Brain microvascular endothelial cell (primary cell): ENCODE measurements around the gene SST.

Experiments used
- DNase-seq: peaks from one replicate; pipeline ENCODE4 v3.0.0-alpha.2; 2020
- H3K27ac ChIP-seq: fragments of 250-450 bp; sonication (Bioruptor Pico); 2 replicates; pipeline ENCODE4 v1.5.1; 2020; ENCODE audit warnings: mild to moderate bottlenecking, moderate library complexity
- H3K27me3 ChIP-seq: fragments of 250-450 bp; sonication (Bioruptor Pico); replicated peaks from 2 replicates; pipeline ENCODE4 v1.5.1; 2020; ENCODE audit warnings: mild to moderate bottlenecking
- H3K36me3 ChIP-seq: fragments of 250-450 bp; sonication (Bioruptor Pico); replicated peaks from 2 replicates; pipeline ENCODE4 v1.5.1; 2020; ENCODE audit warnings: mild to moderate bottlenecking
- H3K4me3 ChIP-seq: 2 replicates; pipeline ENCODE4 v1.5.1; 2011; ENCODE audit warnings: low read depth, mild to moderate bottlenecking, control low read depth, low read length, moderate library complexity
- in situ Hi-C: cut with HindIII; loops from 2 replicates; pipeline ENCODE4 v1.10.0; 2017; ENCODE audit warnings: low sequenced_read_pairs, low pct_ligation_motif_present
- TF ChIP-seq, protein P1 (sequence below): IDR thresholded peaks from 2 replicates; pipeline ENCODE4 v1.5.1; 2011; ENCODE audit warnings: low read depth, mild to moderate bottlenecking, moderate library complexity, low read length, control low read depth, inconsistent platforms; ENCODE audit errors: missing control alignments

The SST gene

DNA sequence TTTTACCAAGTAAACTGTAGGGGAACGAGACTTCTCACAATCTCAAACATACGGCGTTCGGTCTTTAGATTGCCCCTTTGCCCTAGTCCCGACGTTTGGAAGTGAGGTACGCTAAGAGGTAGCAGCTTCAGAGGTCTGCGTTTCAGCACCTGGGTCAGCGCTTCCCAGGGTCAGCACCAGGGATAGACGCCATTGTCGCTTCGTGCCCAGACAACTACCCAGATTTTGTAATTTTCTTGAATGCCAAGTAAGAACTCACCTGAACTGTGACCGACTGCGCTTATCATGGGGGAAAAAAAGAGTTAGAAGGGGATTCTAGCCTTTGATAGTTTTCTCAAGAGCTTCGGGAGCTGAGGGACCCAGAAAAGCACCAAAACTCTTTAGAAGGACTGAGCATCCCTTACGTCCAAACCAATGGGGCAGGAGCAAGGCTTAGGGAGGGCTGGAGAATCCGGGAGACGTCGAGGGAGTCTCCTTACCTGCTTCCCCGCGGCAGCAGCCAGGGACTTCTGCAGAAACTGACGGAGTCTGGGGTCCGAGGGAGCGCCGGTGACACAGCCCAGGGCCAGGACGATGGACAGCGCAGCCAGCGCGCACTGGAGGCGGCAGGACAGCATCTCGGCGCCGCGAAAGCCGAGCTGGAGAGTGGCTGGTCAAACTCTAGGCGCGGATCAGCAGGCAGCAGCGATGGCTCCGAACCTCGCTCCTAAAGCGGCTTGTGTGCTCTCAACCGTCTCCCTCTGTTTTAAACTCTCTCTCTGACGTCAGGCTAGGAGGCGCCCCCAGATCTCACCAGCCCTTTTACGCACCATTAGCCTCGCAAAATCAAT is at the start of gene SST:
Gene SST, minus strand, starts transcription at position 720 of the 830 bp plus-strand sequence. Its CDS starts 103 bp downstream, at position 617.
- TF ChIP-seq, protein P1, sequence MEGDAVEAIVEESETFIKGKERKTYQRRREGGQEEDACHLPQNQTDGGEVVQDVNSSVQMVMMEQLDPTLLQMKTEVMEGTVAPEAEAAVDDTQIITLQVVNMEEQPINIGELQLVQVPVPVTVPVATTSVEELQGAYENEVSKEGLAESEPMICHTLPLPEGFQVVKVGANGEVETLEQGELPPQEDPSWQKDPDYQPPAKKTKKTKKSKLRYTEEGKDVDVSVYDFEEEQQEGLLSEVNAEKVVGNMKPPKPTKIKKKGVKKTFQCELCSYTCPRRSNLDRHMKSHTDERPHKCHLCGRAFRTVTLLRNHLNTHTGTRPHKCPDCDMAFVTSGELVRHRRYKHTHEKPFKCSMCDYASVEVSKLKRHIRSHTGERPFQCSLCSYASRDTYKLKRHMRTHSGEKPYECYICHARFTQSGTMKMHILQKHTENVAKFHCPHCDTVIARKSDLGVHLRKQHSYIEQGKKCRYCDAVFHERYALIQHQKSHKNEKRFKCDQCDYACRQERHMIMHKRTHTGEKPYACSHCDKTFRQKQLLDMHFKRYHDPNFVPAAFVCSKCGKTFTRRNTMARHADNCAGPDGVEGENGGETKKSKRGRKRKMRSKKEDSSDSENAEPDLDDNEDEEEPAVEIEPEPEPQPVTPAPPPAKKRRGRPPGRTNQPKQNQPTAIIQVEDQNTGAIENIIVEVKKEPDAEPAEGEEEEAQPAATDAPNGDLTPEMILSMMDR: no peak
- peak; percentile 52 for DNase-seq
- Histone ChIP-seq H3K36me3 (no peaks in the 10 kb centered on the region), H3K27me3 (peaks cover 2% of the 10 kb centered on the region), H3K27ac (no peak within 1 kb of the TSS), H3K4me3 (no peak within 1 kb of the TSS)
- in situ Hi-C loops: loop anchor here (10.0 kb wide), 1 partner anchor 355 kb away; no protein-coding TSS in a partner anchor

DNA sequence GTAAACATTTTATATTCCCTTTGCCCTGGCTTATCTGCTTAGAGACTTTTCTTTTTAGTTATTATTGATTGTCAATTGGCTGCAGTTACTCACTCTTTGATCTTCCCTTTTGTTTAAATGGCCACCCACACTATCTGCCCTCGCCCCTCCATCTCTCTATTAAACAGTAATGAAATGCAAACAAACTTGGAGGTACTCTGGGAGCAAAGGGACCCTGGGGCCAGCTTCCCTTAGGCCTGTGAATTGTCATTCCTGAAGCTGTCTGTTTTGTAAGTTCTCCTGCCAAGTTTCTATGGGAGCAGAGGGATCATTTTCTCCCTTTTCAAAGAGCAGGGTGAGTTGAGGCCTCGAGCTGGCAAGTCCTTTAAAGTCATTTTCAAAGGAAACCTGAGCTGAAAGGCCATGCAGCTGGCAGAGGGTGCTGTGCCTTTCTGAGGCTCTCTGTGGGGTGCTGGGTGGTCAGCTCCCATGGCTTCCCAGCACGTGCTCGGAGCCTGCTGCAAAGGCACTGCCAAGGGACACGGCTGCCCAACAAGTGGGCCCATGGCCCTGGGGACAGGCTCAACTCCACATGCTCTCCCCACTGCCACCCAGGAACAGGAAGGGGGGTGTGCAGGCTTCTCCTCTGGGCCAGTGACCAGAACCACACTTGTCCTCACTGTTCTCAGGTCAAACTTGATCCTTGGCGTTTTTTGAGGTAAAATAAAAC is 49.6 kb upstream of the SST start:
- Histone ChIP-seq H3K4me3 (no peak overlapping the region), H3K27me3 (no peaks in the 10 kb centered on the region), H3K36me3 (peaks cover 35% of the 10 kb centered on the region), H3K27ac (no peak overlapping the region)
- no peak for DNase-seq
- in situ Hi-C loops: no loop called here
- TF ChIP-seq, protein P1: no peak

DNA sequence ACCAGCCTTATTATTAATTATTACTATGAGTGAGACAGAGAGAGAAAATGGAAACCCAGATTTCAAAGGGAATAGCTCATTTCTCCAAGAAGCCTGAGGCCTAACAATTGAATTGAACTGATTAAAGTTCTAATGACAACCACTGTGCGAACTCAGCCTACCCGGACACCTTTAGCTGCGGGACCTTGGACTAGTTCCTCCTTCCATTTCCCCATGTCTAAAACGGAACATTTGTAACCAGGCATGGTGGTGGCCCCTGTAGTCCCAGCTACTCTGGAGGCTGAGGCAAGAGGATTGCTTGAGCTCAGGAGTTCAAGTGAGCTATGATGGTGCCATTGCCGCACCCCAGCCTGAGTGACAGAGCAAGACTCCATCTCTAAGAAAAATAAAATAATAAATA is 48.6 kb upstream of the SST start:
- TF ChIP-seq, protein P1: no peak
- in situ Hi-C loops: no loop called here

DNA sequence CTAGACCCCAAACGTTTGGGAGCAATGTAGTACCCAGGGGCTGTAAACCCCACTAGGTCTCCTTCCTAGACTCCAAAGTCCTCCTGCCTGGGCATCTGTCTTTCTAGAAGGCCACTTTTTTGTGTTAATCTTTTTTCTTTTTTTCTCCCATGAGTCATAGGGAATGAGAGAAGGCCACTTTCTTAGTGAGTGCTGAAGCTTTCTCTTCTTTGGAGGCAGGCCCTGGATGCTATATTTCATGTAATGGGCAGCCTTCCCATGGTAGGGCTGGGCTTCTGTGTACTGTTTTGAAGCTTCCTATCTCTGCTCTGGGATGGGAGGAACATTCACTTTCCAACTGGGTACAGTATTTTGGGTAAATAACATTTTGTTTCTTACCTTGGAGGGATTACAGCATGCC is 47.4 kb upstream of the SST start:
- H3K4me3 ChIP-seq: no peak overlapping the region
- no peaks in the 10 kb centered on the region for H3K27me3 ChIP-seq
- TF ChIP-seq, protein P1: no peak
- H3K36me3 ChIP-seq: peaks cover 13% of the 10 kb centered on the region
- H3K27ac ChIP-seq: no peak overlapping the region
- in situ Hi-C loops: no loop called here
- no peak for DNase-seq

More for the DNA sequence above, 48.6 kb upstream of the SST start:
- no peak for DNase-seq
- Histone ChIP-seq H3K27ac (no peak overlapping the region), H3K27me3 (no peaks in the 10 kb centered on the region), H3K4me3 (no peak overlapping the region), H3K36me3 (peaks cover 26% of the 10 kb centered on the region)

DNA sequence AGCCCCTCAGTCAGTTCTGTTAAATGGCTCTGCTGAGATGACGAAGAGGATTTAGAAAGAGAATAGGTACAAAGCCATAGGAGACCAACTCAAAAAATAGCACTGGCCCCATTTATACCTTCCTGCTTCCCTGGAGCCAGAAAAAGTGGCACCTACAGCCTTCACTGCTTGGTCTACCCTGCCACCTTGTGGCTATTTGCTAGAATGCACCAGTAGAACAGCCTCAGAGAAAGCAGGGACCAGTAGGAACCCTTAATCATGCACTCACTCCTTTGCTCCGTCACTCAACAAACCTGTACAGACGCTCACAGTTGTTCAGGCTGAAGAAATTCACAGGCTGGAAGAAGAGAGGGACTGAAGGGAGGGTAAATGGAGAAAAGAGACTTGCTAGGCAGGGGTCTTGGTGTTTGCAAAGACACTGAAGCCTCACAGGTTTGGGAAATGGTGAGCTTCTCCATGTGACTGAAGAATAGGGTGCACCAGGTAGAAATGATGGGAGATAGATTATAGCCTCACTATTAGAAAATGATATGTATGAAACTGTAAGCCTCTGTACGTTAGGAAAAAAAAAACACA is 44.3 kb upstream of the SST start:
- H3K36me3 ChIP-seq: no peaks in the 10 kb centered on the region
- no peak overlapping the region for H3K27ac ChIP-seq
- TF ChIP-seq, protein P1: peak; percentile 93
- H3K27me3 ChIP-seq: no peaks in the 10 kb centered on the region
- peak; percentile 77 for DNase-seq
- H3K4me3 ChIP-seq: no peak overlapping the region
- in situ Hi-C loops: no loop called here
